Sciatic nerve (tissue), 2 donors: ENCODE measurements around the gene BBS7. TPM values are rescaled to one million over a fixed set of nuclear protein-coding genes. Genes with fewer than 3 reads are reported as not detected.

Experiments used
- ATAC-seq: fragments of 200-7000 bp; cut with Tn5 transposase; one replicate; pipeline ENCODE4 v1.9.1; 2020; ENCODE audit warnings: mild to moderate bottlenecking, moderate library complexity
- DNase-seq: peaks from one replicate; pipeline ENCODE4 v3.0.0-alpha.2; 2020; ENCODE audit warnings: low spot score
- intact Hi-C: fragments of 100-400 bp; cut with DNase I; formaldehyde crosslinking; loops from one replicate; pipeline ENCODE4 v1.14.2; 2022
- total RNA-seq: library from RNA; stranded (reverse); fragmentation: NEBNext Ultra II Directional; extraction: Animal tissue kit (Norgen Biotek cat#: 25700); gene quantifications from one replicate; pipeline ENCODE4 v1.2.1, GENCODE V29; 2021
- donor health status: DM: no; HTN: no; CAD: no.
- donor health status: DM: no; HTN: no; CAD: no.

Gene BBS7
- total RNA-seq, result 24.1 TPM

GRCh38 chr4:121869841-121870822 is at the start of gene BBS7:
Gene BBS7 (minus strand): TSS chr4:121870474. CDS start chr4:121870313, 161 bp downstream.
- DNase-seq (peak; percentile 99), ATAC-seq (peak; percentile 100)
- intact Hi-C loops, result loop anchor here (5.0 kb wide), 1 partner anchor 973 kb away; no protein-coding TSS in a partner anchor

- ATAC-seq (no peak), DNase-seq (no peak)
- intact Hi-C loops, result no loop called here
These were observed 43.4 kb upstream of the BBS7 start for GRCh38 chr4:121913667-121914066.

- ATAC-seq, result no peak
- DNase-seq, result no peak
- intact Hi-C loops, result no loop called here
These were observed 38.1 kb upstream of the BBS7 start for GRCh38 chr4:121908346-121908745.

GRCh38 chr4:121900132-121900983 is 30.1 kb upstream of the BBS7 start:
- peak; percentile 63 for DNase-seq
- intact Hi-C loops, result no loop called here
- ATAC-seq, result peak; percentile 59

- ATAC-seq (no peak), DNase-seq (no peak)
- intact Hi-C loops, result loop anchor here (10.0 kb wide), 1 partner anchor 1677 kb away; no protein-coding TSS in a partner anchor
These were observed 27.9 kb upstream of the BBS7 start for GRCh38 chr4:121898150-121898549.

- no peak for DNase-seq
These were observed 17.9 kb upstream of the BBS7 start for GRCh38 chr4:121888134-121888533.

GRCh38 chr4:121885115-121885514 is 14.8 kb upstream of the BBS7 start:
- DNase-seq (no peak), ATAC-seq (no peak)
- intact Hi-C loops, result no loop called here

More at GRCh38 chr4:121888134-121888533, 17.9 kb upstream of the BBS7 start:
- intact Hi-C loops, result no loop called here
- ATAC-seq, result no peak

- intact Hi-C loops, result no loop called here
- DNase-seq, result no peak
- no peak for ATAC-seq
These were observed 10.9 kb upstream of the BBS7 start for GRCh38 chr4:121881158-121881557.

GRCh38 chr4:121879135-121879534 is 8.9 kb upstream of the BBS7 start:
- no peak for ATAC-seq

GRCh38 chr4:121877041-121877773 is 6.9 kb upstream of the BBS7 start:
- intact Hi-C loops, result no loop called here
- ATAC-seq (no peak), DNase-seq (no peak)

More at GRCh38 chr4:121879135-121879534, 8.9 kb upstream of the BBS7 start:
- intact Hi-C loops, result no loop called here
- no peak for DNase-seq

- DNase-seq, result no peak
- intact Hi-C loops, result no loop called here
- ATAC-seq, result no peak
These were observed 5.8 kb upstream of the BBS7 start for GRCh38 chr4:121876070-121876469.

- DNase-seq (no peak), ATAC-seq (no peak)
- intact Hi-C loops, result no loop called here
These were observed 5.4 kb upstream of the BBS7 start for GRCh38 chr4:121875652-121876051.

GRCh38 chr4:121873604-121874003 is 3.3 kb upstream of the BBS7 start:
- DNase-seq (no peak), ATAC-seq (no peak)
- intact Hi-C loops, result loop anchor here (5.0 kb wide), 1 partner anchor 976 kb away; no protein-coding TSS in a partner anchor

- intact Hi-C loops, result no loop called here
- DNase-seq (no peak), ATAC-seq (no peak)
These were observed 6.5 kb downstream of the BBS7 start for GRCh38 chr4:121863799-121864198.

- intact Hi-C loops, result no loop called here
These were observed 8.8 kb downstream of the BBS7 start for GRCh38 chr4:121861426-121861825.

GRCh38 chr4:121860121-121860520 is 10.2 kb downstream of the BBS7 start:
- DNase-seq (no peak), ATAC-seq (no peak)
- intact Hi-C loops, result no loop called here

More at GRCh38 chr4:121861426-121861825, 8.8 kb downstream of the BBS7 start:
- DNase-seq (no peak), ATAC-seq (no peak)

- ATAC-seq, result no peak
- no peak for DNase-seq
- intact Hi-C loops, result no loop called here
These were observed 18.9 kb downstream of the BBS7 start for GRCh38 chr4:121851354-121851753.

- DNase-seq (no peak), ATAC-seq (no peak)
- intact Hi-C loops, result no loop called here
These were observed 23.6 kb downstream of the BBS7 start for GRCh38 chr4:121846662-121847061.

- intact Hi-C loops, result no loop called here
- ATAC-seq (no peak), DNase-seq (no peak)
These were observed 27.4 kb downstream of the BBS7 start for GRCh38 chr4:121842862-121843261.
